ENCODE data around the gene PRDM16.

GRCh38 chr1:3181956-3182355 lies 113.0 kb downstream of the PRDM16 start:
- TF ChIP-seq CTCF (IDR thresholded peaks at IDR 0.05) = no peak
- TF ChIP-seq POLR2A (IDR thresholded peaks at IDR 0.05) = no peak
